GM12878 (cell line): Measurements from ENCODE around the gene SIT1. TPM values are rescaled to one million over a fixed set of nuclear protein-coding genes. Genes with fewer than 3 reads are reported as not detected.

ENCODE experiments used
- ATAC-seq: fragments of 200-7000 bp; cut with Tn5 transposase; 3 replicates; pipeline ENCODE4 v1.9.1; 2020; ENCODE audit warnings: mild to moderate bottlenecking, moderate library complexity
- BruUV-seq: library from RNA; stranded (reverse); fragments of 400-500 nt; replicated peaks from 2 replicates; lab custom pipeline; 2021; lab: Mats Ljungman, UMichigan
- CTCF ChIA-PET: fragments of 300-600 bp; sonication (Branson Sonifier 250); formaldehyde crosslinking; extraction: SDS; loops from one replicate; lab custom pipeline; 2021; ENCODE audit warnings: inconsistent platforms; lab: Yijun Ruan, JAX
- POLR2A ChIA-PET: fragments of 350-600 bp; formaldehyde crosslinking; extraction: SDS; loops from one replicate; lab custom pipeline; 2021; ENCODE audit warnings: inconsistent platforms; lab: Charles Lee
- RAD21 ChIA-PET: fragments of 300-600 bp; sonication (Branson Sonifier 250); formaldehyde crosslinking; loops from one replicate; lab custom pipeline; 2023; ENCODE audit warnings: antibody characterized with exemption; ENCODE audit not compliant: unreplicated experiment; lab: Charles Lee
- SMC1A ChIA-PET: fragments of 300-600 bp; sonication (Branson Sonifier 250); formaldehyde crosslinking; loops from one replicate; lab custom pipeline; 2023; ENCODE audit not compliant: unreplicated experiment, uncharacterized antibody; lab: Charles Lee
- DNase-seq: peaks from one replicate; pipeline ENCODE4 v3.0.0-alpha.2; 2011; ENCODE audit warnings: low read depth, low spot score
- FAIRE-seq: peaks from 3 replicates; lab custom pipeline; 2011; peaks lifted over from hg19 to GRCh38; lab: Jason Lieb, UNC
- H2AFZ ChIP-seq: 2 replicates; pipeline ENCODE4 v1.6.0; 2011; ENCODE audit warnings: low read depth, low read length, control low read depth; ENCODE audit not compliant: control insufficient read depth
- H3K27ac ChIP-seq: 2 replicates; pipeline ENCODE4 v1.5.1; 2011; ENCODE audit warnings: control low read depth; ENCODE audit not compliant: control insufficient read depth, insufficient read depth
- H3K27me3 ChIP-seq, 2 experiments: replicated peaks in 1 of 2; 2 replicates each; pipeline versions ENCODE4 v1.6.0 to v1.6.1; 2011; ENCODE audit warnings: low read length in 1 of 2; ENCODE audit not compliant: control insufficient read depth in 2 of 2, insufficient read depth in 2 of 2
- H3K36me3 ChIP-seq, 2 experiments: 2 replicates each; pipeline ENCODE4 v1.5.1; 2011; ENCODE audit warnings: low read length in 1 of 2; ENCODE audit not compliant: control insufficient read depth in 2 of 2, insufficient read depth in 2 of 2
- H3K4me1 ChIP-seq: 2 replicates; pipeline ENCODE4 v1.6.1; 2011; ENCODE audit warnings: mild to moderate bottlenecking, low read length, moderate library complexity, mixed read lengths; ENCODE audit not compliant: control insufficient read depth, insufficient read depth
- H3K4me2 ChIP-seq: 2 replicates; pipeline ENCODE4 v1.6.0; 2011; ENCODE audit warnings: control low read depth; ENCODE audit not compliant: control insufficient read depth, insufficient read depth
- H3K4me3 ChIP-seq: fragments of 200-600 bp; sonication (generic); 2 replicates; pipeline ENCODE4 v1.5.1; 2016
- H3K79me2 ChIP-seq: 2 replicates; pipeline ENCODE4 v1.6.0; 2011; ENCODE audit warnings: low read length; ENCODE audit not compliant: control insufficient read depth, insufficient read depth
- H3K9ac ChIP-seq: 2 replicates; pipeline ENCODE4 v1.8.0; 2011; ENCODE audit warnings: low read length, control low read depth, mixed read lengths; ENCODE audit not compliant: control insufficient read depth, insufficient read depth
- H3K9me3 ChIP-seq: replicated peaks from 3 replicates; pipeline ENCODE4 v1.5.1; 2011; ENCODE audit warnings: mild to moderate bottlenecking, low read length; ENCODE audit not compliant: control insufficient read depth, insufficient read depth
- H4K20me1 ChIP-seq: 2 replicates; pipeline ENCODE4 v1.6.0; 2011; ENCODE audit not compliant: control insufficient read depth, insufficient read depth
- CUX1 ChIP-seq: IDR thresholded peaks from 2 replicates; pipeline ENCODE4 v1.6.1; 2012; ENCODE audit warnings: improper control_type of control experiment, low read depth, low read length; ENCODE audit not compliant: insufficient replicate concordance
- ZNF274 ChIP-seq: IDR thresholded peaks from one replicate; pipeline ENCODE4 v1.8.0; 2011; ENCODE audit not compliant: insufficient read length, insufficient read depth
- WGBS: methylation state at CpG from one replicate; pipeline ENCODE4 v1.1.6; 2016; ENCODE audit warnings: low lambda C conversion rate; ENCODE audit not compliant: insufficient replicate concordance, insufficient coverage; ENCODE audit errors: missing lambda C conversion rate; 5-methylcytosine and 5-hydroxymethylcytosine counted together
- in situ Hi-C: fragments of 300-500 bp; cut with MboI; formaldehyde crosslinking; loops from 9 replicates; pipeline ENCODE4 v1.14.3; 2018; ENCODE audit warnings: mixed read lengths
- intact Hi-C: fragments of 100-400 bp; cut with micrococcal nuclease; formaldehyde crosslinking; loops from one replicate; pipeline ENCODE4 v1.14.2; 2022; ENCODE audit not compliant: unreplicated experiment
- polyA plus RNA-seq, 11 experiments: library from polyadenylated mRNA; depleted of rRNA in 4 of 11; unstranded in 6 of 11; stranded (reverse) in 5 of 11; fragments of >200 nt; fragmentation: Nextera tagmentation in 4 of 11; fragmentation: Illumina TruSeq in 1 of 11; extraction: Ambion mirVana in 4 of 11; extraction: Trizol in 1 of 11; gene quantifications; 1 replicate in 1 of 11; 2 replicates in 10 of 11; pipeline versions ENCODE4 v1.2.1 to v1.2.3, GENCODE V29; 2011 to 2016; ENCODE audit warnings: inconsistent platforms in 2 of 11, missing spikeins in 2 of 11, low read depth in 1 of 11
- total RNA-seq, 4 experiments: library from RNA; depleted of rRNA in 3 of 4; stranded (reverse); fragments of >200 nt in 3 of 4; fragmentation: Illumina TruSeq in 1 of 4; extraction: Trizol in 1 of 4; gene quantifications; 2 replicates each; pipeline versions ENCODE4 v1.2.1 to v1.2.3, GENCODE V29; 2013 to 2021

The SIT1 gene
- total and polyA plus RNA-seq, 10 of the 15 experiments (the other 5 are each of a cell fraction or from before 2014, with no cell fraction given), result 0.97 to 137 (median 59.7) TPM

- TF ChIP-seq CUX1, result no peak
- TF ChIP-seq, all 136 proteins: peak for 6
Observed at GRCh38 chr9:35696520-35697215, 45.9 kb upstream of the SIT1 start (continued).

- TF ChIP-seq ZNF274, result no peak
- TF ChIP-seq, all 136 proteins: peak for 0
- Histone ChIP-seq H3K4me1 (peaks cover 3% of the 10 kb centered on the region; the same call in 1 of the 2 replicates), H3K4me2 (no peak overlapping the region), H3K9ac (no peak overlapping the region), H4K20me1 (no peaks in the 10 kb centered on the region), H3K79me2 (no peaks in the 10 kb centered on the region), H3K27ac (no peak overlapping the region), H3K36me3 (peaks cover 32 to 41% of the 10 kb centered on the region in 2 experiments), H2AFZ (no peak overlapping the region), H3K9me3 (no peaks in the 10 kb centered on the region), H3K27me3 (no peaks in the 10 kb centered on the region), H3K4me3 (no peak overlapping the region)
- no TSS peak for BruUV-seq
- ATAC-seq (no peak), FAIRE-seq (no peak), DNase-seq (no peak)
- in situ Hi-C loops, result no loop called here
- intact Hi-C loops, result loop anchor here (1.0 kb wide), 2 partner anchors 33 to 92 kb away; no protein-coding TSS in a partner anchor
- ChIA-PET POLR2A (interaction anchor here (0.7 to 2.2 kb wide), 10 partner anchors 8 to 52 kb away, joined by 3 to 11 read pairs (median 6); partner anchors contain the start of genes ARHGEF39 and TLN1), RAD21 (interaction anchor here (1.0 to 2.8 kb wide), 23 partner anchors 9 to 186 kb away, joined by 3 to 25 read pairs (median 5); partner anchors contain the start of genes ARHGEF39, CCDC107, CREB3 and RGP1), CTCF (interaction anchor here (0.8 to 15.2 kb wide), 42 partner anchors 8 to 186 kb away, joined by 3 to 227 read pairs (median 8); partner anchors contain the start of genes ARHGEF39, CA9, CCDC107 and CREB3), SMC1A (interaction anchor here (0.6 to 5.1 kb wide), 26 partner anchors 8 to 186 kb away, joined by 3 to 65 read pairs (median 4); partner anchors contain the start of genes ARHGEF39, CCDC107, GBA2 and HINT2)
- WGBS, result 100% methylated on average over 3 of the region's 3 CpGs
Observed at GRCh38 chr9:35695943-35696401, 45.2 kb upstream of the SIT1 start.
